Lower leg skin (tissue), 4 donors: ENCODE measurements around the gene DBH. TPM values are rescaled to one million over a fixed set of nuclear protein-coding genes. Genes with fewer than 3 reads are reported as not detected.

ENCODE experiments used
- DNase-seq, 2 donors: peaks; one replicate each; pipeline ENCODE4 v3.0.0-alpha.2; 2019; ENCODE audit warnings: low spot score in 2 of 2
- H3K4me3 ChIP-seq: fragments of 200-600 bp; sonication (generic); 2 replicates; pipeline ENCODE4 v1.5.1; 2017; ENCODE audit warnings: mild to moderate bottlenecking, low read depth; ENCODE audit not compliant: poor library complexity, severe bottlenecking
- POLR2A ChIP-seq, 2 donors: fragments of 450-650 bp; IDR thresholded peaks; one replicate each; pipeline ENCODE4 v1.6.1; 2016 to 2017; ENCODE audit warnings: antibody characterized with exemption in 2 of 2, mild to moderate bottlenecking in 1 of 2, moderate library complexity in 1 of 2
- WGBS, 2 donors: methylation state at CpG; one replicate each; pipeline ENCODE4 v1.1.5; 2018; 5-methylcytosine and 5-hydroxymethylcytosine counted together
- intact Hi-C: fragments of 100-400 bp; cut with DNase I; formaldehyde crosslinking; loops from one replicate; pipeline ENCODE4 v1.15.0; 2023; ENCODE audit warnings: low total_unique reads
- total RNA-seq, 4 donors: library from RNA; depleted of rRNA; stranded (reverse); fragments of >200 nt; gene quantifications; one replicate each; pipeline ENCODE4 v1.1.0, GENCODE V29; 2016
- TF ChIP-seq, protein P1 (sequence below), 3 donors: fragments of 450-650 bp; IDR thresholded peaks; one replicate each; pipeline ENCODE4 v1.5.1; 2016; ENCODE audit warnings: antibody characterized with exemption in 3 of 3, mild to moderate bottlenecking in 3 of 3, moderate library complexity in 2 of 3

DBH gene
- total RNA-seq, 4 donors from 2014 or later: 0.06 TPM; not detected in 3

DNA sequence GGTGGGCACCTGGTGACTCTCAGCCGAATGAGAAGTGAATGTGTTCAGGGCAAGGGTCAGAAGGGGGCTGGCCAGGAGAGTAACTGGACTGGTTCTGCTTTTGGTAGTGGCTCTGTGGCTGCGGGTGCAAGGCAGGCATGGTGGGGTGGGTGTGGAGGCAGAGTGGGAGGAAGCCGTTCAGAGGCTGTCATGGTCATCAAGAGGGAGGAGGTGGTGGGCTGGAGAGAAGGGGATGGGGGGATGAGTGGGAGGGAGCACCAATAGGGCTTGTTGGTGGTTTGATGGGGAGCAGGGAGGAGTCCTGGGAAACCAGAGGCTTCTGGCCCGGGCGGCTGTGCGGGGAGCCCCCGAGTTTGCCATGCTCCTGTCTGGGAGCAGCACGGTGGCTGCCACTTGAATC, 40.3 kb upstream of the DBH start:
- no peak overlapping the region for H3K4me3 ChIP-seq
- no peak for DNase-seq
- intact Hi-C loops: no loop called here
- TF ChIP-seq POLR2A (IDR thresholded peaks at IDR 0.05): no peak
- TF ChIP-seq, protein P1, sequence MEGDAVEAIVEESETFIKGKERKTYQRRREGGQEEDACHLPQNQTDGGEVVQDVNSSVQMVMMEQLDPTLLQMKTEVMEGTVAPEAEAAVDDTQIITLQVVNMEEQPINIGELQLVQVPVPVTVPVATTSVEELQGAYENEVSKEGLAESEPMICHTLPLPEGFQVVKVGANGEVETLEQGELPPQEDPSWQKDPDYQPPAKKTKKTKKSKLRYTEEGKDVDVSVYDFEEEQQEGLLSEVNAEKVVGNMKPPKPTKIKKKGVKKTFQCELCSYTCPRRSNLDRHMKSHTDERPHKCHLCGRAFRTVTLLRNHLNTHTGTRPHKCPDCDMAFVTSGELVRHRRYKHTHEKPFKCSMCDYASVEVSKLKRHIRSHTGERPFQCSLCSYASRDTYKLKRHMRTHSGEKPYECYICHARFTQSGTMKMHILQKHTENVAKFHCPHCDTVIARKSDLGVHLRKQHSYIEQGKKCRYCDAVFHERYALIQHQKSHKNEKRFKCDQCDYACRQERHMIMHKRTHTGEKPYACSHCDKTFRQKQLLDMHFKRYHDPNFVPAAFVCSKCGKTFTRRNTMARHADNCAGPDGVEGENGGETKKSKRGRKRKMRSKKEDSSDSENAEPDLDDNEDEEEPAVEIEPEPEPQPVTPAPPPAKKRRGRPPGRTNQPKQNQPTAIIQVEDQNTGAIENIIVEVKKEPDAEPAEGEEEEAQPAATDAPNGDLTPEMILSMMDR (IDR thresholded peaks at IDR 0.05): no peak
- WGBS, 2 donors: 83 to 87% methylated on average over 8 of the region's 8 CpGs

DNA sequence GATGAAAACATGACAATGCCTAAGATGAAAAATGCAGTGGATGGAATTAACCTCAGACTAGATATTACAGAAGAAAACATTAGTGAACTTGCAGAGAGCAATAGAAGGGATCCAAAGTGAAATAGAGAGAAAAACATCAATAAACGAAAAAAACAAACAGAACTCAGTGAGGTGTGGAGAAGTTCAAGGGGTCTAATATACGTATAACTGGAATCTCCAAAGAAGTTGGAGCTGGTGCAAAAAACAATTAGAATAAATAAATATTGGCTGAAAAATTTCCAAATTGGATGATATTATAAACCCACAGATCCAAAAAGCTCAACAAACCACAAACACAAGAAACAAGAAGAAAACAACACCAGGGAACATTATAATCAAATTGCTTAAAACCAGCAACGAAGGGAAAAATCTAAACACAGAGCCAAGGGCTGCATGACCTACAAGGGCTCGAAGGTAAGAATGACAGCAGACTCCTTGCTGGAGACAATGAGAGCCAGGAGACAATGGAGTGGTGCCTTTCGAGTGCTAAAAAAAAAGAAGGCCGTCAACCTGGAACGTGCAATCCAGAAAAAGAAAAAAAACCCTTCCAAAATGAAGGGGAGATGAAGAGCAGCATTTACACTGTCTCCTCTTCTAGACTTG, 38.7 kb upstream of the DBH start:
- no peak for DNase-seq
- H3K4me3 ChIP-seq: no peak overlapping the region
- intact Hi-C loops: no loop called here
- WGBS, 2 donors: 79 to 85% methylated on average over 7 of the region's 7 CpGs
- TF ChIP-seq, protein P1 (IDR thresholded peaks at IDR 0.05): no peak
- TF ChIP-seq POLR2A (IDR thresholded peaks at IDR 0.05): no peak

GRCh38 chr9:133598978-133599377, 37.2 kb upstream of the DBH start:
- intact Hi-C loops: no loop called here
- DNase-seq: no peak
- no peak overlapping the region for H3K4me3 ChIP-seq
- WGBS, 2 donors: 71 to 93% methylated on average over 7 of the region's 7 CpGs
- TF ChIP-seq, protein P1 (IDR thresholded peaks at IDR 0.05): no peak
- TF ChIP-seq POLR2A (IDR thresholded peaks at IDR 0.05): no peak

DNA sequence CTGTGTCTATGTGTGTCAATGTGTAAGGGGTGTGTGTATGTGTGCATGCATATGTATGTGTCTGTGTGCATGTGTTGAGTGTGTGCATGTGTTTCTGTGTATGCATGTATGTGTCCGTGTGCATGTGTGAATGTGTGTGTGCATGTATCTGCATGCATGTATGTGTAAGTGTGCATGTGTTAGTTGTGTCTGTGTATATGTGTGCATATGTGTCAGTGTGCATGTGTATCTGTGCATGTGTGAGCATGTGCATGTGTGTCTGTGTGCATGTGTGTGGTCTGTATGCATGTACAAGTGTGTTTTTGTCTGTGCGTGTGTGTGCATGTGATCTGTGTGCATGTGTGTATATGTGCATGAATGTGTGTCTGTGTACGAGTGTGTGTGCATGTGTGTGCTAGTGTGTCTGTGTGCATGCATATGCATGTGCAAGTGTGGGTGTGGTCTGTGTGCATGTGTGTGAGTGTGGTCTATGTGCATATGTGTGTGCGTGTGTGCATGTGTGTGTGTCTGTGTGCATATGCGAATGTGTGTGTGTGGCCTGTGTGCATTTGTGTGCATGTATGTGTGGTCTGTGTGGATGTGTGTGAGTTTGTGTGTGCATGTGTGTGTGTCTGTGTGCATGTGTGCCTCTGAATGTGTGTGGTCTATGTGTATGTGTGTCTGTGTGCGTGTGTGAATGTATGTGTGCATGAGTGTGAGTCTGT, 36.5 kb upstream of the DBH start:
- no peak for DNase-seq
- TF ChIP-seq POLR2A (IDR thresholded peaks at IDR 0.05): no peak
- TF ChIP-seq, protein P1 (IDR thresholded peaks at IDR 0.05): no peak
- H3K4me3 ChIP-seq: no peak overlapping the region
- intact Hi-C loops: no loop called here
- 91 to 96% methylated on average over 6 of the region's 6 CpGs for WGBS, 2 donors

DNA sequence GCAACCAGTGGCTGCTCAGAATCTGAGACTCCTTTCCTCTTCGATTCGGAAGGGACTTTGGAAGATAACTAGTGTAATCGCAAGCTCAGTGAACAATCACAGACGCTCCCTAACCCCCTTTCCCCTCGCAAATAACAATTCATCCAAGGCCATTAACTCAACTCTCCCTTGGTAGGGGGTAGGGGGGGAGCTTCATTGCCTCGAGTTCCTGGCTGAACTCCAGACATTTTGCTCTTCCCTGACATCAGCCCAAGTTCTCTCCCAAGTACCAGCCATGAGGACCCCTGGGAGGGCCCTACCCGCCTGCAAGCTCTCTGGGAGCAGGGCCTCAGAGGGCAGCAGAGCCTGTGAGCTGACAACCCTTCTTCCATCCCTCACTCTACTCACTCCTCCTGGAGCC, 35.4 kb upstream of the DBH start:
- TF ChIP-seq, protein P1 (IDR thresholded peaks at IDR 0.05): no peak
- no peak for TF ChIP-seq POLR2A (IDR thresholded peaks at IDR 0.05)
- 64 to 67% methylated on average over 7 of the region's 7 CpGs for WGBS, 2 donors
- intact Hi-C loops: no loop called here
- H3K4me3 ChIP-seq: no peak overlapping the region
- DNase-seq: no peak
